Right kidney (tissue), 1 donor: ENCODE measurements around the gene PRR12.
A peak's percentile ranks its signal among the peaks of the same experiment; 100 is the strongest.
"Not testable (repeated sequence)": the region's sequence is repeated elsewhere in the genome, so short reads cannot be mapped to it uniquely, and the experiment has no call there.

Experiments used
- DNase-seq: peaks from one replicate; pipeline ENCODE4 v3.0.0-alpha.2; 2016

PRR12 gene

DNA sequence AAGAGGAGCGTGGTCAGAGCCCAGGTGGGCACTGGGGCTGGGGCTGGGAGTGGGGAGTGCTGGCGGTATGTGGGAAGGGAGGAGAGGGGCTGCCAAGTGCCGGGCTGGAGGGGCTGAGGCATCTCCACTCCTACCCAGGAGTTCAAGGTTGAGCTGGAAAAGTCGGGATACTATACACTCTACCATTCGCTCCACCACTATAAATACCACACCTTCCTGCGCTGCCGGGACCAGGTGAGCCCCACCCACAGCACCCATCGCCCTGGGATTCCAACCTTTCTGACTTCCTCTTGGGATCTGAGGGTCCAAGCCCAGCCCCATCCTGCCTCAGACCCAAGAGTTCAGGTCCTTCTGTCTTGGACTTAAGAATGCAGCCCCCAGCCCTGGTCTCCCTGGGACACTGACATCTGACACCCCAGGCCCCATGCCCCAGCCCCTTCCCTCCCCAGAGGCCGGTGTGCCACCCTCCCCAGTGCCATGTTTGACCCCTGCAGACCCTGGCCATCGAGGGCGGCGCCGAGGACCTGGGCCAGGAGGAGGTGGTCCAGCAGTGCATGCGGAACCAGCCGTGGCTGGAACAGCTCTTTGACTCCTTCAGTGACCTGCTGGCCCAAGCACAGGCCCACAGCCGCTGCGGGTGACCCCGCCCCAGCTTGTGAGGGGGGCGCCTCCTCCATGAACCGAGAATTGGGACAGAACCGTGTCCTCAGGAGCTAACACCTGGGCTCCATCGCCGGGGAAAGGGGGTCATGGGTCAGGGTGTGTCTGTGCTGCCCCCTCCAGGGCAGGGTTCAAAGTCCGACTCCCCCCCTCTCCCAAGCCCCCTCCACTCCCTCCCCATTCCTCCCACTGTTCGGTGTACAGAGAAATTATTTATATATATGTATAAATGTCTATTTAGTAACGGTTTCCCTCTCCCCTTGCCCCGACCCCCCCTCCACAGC, 34.3 kb downstream of the PRR12 start:
- DNase-seq: no peak

DNA sequence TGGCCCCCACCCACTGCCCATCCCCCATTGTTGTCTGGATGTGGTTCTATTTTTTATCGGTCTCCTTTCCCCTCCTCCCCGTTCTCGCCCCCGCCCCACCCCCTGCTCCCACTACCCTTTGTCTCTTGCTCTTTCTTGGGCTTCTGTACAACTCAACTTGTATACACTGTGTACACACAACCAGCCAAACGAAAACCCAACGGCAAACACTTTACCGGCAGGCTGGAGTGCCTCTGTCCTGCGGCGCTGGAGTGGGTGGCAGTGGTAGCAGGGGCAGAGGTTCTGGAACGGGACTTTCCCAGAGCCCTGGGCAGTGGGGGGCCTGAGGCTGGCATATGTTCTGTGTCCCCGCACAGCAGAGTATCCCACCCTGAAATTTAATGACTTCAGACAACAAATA, 35.2 kb downstream of the PRR12 start:
- no peak for DNase-seq

DNA sequence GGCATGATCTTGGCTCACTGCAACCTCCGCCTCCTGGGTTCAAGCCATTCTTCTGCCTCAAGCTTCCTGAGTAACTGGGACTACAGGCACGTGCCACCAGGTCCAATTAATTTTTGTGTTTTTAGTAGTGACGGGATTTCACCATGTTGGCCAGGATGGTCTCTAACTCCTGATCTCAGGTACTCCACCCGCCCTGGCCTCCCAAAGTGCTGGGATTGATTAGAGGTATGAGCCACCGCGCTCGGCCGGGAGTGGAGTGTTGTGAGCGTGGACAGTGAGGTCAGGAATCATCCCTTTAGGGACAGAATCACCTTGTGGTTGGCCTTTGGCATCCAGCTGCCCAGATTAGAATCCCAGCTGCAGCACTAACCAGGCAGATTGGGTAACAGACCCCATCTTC, 38.7 kb downstream of the PRR12 start:
- no peak for DNase-seq

DNA sequence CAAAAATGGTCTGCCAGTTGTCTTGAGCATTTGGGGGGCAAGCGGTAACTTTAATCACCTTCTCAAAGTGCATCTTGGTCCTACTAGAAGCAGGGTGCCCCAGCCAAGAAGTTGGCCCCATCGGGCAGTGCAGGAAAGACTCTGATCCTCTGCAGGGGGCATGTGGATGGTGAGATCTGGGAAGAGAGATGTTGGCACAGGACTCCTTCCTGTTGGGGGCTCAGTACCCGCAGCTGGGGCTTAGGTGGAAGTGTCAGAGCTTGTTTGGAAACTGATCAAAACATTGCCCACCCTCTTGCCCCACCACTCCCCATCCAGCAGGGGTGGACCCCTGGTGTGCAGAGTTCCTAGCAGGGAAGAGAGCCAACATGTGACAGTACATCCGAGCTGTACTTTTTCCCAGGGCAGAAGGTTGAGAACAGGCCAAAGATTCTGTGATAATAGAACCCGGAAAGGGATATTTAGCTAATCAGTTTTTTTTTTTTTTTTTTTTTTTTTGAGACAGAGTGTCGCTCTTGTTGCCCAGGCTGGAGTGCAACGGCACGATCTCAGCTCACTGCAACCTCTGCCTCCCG, 40.1 kb downstream of the PRR12 start:
- DNase-seq: no peak

DNA sequence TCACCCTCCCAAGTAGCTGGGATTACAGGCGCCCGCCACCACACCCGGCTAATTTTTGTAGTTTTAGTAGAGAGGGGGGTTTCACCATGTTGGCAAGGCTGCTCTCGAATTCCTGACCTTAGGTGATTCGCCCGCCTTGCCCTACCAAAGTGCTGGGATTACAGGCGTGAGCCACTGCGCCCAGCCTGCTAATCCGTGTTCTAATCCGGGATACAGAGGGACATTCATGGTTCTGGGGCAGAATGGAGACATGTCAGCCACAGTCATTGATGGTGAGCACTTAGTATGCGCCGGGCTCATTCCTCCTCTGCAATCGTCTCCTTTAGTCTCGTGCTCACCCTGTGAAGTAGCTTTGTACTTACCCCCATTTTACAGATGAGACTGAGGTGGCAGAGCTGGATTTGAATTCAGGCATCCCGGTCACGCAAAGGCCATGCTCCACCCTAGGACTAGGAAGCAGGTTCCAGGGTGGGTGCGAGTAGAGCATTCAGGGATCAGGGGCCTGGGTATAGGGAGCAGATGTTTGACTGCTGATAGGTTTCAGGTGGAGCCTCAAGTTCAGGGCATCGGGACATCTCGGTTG, 40.7 kb downstream of the PRR12 start:
- DNase-seq: no peak

DNA sequence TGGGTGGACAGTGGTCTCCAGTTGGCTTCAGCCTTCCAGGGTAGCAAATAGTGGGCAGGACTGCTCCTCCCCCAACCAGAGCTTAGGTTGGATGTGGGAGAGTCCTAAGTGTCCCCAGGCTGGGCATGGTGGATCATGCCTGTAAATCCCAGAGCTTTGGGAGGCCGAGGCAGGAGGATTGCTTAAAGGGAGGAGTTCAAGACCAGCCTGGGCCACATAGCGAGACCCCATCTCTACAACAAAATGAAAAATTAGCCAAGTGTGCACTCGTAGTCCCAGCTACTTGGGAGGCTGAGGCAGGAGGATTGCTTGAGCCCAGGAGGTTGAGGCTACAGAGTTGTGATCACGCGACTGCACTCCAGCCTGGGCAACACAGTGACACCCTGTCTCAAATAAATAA, 41.6 kb downstream of the PRR12 start:
- DNase-seq: no peak

DNA sequence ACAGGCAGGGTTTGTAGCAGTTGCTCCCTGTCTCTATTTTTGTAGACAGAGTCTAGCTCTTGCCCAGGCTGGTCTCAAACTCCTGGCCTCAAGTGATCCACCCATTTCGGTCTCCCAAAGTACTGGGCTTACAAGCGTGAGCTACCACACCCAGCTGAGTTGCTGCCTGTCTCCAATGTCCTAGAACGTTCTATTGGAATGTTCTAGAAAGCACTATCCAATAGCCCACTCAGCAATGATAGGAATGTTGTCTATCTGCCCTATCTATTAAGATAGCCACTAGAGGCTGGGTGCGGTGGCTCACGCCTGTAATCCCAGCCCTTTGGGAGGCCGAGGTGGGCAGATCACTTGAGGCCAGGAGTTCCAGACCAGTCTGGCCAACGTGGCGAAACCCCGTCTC, 42.3 kb downstream of the PRR12 start:
- not testable (repeated sequence) for DNase-seq

DNA sequence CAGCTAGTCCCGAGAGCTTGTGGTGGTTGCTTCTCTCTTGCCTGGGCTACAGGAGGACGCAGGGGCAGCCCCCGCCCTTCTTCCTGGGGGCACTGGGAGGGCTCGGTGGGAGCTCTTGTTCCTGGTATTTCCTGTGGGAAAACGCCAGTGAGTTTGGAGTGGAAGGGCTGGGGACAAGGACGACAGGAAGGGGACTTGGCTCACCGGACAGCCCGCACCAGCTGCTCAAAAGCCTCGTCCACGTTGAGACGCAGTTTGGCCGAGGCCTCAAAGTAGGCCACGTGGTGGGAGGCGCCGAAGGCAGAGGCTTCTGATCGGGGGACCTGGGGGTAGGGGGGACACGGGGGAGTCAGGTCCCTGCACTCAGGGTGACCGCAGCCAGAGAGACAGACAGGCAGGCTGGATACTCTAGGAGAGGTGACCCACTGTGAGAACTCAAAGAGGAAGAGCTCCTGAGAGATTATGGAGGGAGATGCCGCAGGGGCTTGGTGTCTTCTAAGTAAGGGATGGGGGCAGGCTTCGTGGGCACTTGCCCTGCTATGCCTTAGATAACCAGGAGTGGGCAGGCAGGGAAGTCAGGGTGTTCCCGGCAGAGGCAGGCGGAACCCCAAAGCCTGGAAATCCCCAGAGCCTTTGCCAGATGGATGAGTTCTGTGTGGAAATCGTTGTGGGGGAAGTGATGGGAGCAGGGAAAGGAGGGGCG, 44.7 kb downstream of the PRR12 start:
- DNase-seq: no peak

DNA sequence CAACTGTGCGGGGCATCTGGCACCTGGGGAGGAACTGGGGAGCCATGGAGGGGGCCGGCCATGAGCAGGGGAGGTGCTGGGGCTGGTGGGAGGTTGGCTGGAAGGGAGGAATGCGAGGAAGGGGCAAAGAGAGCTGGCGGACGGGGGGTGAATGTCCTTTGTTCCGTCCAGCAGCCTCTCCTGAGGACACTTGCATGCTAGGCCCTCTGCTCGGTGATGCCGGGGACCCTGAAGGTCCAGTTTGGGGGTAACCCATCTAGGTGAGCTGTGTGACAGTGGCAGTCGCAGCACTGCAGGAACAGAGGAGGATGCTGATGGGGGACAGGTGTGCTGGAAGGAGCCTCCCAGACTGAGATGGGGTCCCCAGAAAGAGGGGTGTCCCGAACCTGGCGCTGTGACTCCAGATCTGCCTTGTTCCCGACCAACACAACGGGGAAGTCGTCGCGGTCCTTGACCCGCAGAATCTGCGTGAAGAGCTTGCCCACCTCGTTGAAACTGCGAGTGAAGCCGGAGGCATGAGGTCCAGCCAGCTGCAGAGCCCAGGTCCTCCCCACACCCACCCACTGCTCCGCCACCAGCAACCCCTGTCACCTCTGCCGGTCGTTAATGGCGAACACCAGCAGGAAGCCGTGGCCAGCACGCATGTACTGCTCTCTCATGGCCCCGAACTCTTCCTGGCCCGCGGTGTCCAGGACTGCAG, 45.4 kb downstream of the PRR12 start:
- no peak for DNase-seq

DNA sequence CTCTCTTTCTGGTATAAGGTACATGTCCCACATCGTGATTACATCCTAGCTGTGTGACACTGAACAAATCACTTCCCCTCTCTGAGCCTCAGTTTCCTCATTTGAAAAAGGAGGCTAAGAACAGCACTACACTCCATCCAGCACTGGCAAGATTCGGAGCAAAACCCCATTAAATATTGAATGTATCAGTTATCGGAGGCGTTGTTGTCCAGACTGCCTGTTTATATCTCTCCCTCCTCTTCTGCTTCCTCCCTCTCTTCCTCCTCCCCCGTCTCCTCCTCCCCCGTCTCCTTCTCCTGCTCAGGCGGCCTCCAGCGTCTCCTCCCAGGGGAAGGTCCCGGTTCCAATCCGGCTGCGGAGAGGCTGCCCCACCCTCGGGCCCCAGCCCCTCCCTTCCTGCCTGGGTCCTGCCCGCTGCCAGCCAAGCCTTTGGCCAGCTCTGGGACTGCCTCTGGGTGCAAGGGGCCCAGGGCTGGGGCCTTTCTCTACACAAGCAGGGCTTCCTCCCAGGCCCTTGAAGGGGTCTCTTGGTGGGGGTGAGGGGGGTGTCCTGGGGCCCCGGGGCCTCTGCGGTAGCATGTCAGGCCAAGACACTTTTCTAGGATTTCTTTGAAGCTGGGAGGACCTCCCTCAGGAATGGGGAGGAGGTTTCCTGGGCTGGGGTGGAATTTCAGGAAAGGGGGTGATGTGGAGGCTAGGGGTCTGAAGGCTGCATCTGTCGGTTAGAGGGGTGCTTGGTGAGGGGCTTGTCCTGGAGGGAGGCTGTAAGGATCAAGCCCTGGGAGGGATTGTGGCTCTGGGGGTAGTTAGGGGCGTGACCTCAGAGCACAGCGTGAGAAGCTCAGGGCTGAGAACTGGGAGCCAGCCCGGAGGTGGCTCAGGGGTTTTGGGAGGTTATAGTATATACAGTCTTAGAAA, 47.1 kb downstream of the PRR12 start:
- no peak for DNase-seq

DNA sequence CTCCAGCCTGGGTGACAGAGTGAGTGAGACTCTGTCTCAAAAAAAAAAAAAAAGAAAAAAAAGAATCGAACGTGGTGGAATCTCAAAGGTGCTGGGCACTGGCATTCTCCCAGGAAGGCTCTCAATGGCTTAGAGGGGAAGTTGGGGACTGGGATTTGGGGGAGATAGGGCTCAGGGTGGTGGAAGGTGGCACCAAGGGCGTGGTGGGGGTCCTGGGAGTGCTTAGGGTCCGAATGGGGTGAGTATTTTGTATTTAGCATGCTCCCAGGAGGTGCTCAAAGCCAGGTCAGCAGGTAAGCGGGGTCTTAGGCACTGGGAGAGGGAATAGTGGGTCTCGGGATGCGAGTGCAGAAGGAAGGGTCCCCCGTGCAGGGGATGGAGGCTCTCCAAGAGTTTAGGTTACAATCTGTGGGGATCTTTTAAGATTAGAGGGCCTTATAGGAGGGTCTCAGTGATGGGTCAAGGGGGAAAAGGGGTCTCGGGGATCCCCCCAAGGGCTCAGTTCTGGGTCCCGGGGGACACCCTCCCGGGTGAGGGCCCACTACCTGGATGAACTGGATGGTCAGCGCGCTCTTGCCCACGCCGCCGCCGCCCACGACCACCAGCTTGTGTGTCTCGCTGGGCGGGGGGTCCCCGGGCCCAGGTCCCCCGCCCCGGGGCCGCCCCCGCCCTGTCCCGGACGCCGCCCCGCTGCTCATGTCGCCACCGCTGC, 48.6 kb downstream of the PRR12 start:
- peak; percentile 52 for DNase-seq

DNA sequence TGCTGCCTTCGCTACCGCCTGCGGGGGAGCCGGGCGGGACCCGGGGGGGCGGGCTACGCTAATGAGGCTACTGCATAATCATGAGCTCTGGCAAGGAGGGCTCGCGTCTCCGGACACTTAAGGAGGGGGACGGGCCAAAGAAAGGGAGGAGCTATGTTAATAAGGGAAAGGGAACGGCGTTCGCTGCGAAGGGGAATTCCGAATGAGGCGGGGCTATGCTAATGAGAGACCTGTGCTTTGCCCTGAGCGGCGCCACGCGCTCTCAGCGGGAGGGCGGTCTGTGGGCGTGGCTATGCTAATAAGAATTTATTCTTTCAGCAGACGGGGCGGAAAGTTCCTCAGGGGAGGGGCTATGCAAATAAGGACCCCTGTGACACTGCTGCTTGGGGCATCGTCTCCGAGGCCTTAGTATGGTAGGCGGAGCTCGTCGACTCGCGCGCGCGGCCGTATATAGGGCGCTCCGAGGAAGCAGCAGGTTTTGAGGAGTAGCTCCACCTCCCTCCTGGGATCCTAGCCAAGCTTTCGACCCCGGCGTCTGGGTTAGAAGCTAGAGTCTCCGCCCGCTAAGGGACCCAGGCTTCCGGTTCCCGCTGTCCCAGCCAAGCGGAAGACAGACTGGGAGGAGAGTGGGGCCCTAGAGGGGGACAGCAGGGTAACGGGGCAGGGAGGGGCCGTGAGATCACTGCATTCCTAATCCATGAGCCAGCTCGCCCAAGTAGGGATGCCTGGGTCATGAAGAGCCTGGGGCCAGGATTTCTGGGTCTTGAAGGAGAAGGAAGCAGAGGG, 49.3 kb downstream of the PRR12 start, which contains the start of gene RRAS:
RRAS (minus strand) TSS at position 31 of the 786 bp plus-strand sequence. CDS start 45 bp downstream, outside the sequence.
- DNase-seq: peak; percentile 94

DNA sequence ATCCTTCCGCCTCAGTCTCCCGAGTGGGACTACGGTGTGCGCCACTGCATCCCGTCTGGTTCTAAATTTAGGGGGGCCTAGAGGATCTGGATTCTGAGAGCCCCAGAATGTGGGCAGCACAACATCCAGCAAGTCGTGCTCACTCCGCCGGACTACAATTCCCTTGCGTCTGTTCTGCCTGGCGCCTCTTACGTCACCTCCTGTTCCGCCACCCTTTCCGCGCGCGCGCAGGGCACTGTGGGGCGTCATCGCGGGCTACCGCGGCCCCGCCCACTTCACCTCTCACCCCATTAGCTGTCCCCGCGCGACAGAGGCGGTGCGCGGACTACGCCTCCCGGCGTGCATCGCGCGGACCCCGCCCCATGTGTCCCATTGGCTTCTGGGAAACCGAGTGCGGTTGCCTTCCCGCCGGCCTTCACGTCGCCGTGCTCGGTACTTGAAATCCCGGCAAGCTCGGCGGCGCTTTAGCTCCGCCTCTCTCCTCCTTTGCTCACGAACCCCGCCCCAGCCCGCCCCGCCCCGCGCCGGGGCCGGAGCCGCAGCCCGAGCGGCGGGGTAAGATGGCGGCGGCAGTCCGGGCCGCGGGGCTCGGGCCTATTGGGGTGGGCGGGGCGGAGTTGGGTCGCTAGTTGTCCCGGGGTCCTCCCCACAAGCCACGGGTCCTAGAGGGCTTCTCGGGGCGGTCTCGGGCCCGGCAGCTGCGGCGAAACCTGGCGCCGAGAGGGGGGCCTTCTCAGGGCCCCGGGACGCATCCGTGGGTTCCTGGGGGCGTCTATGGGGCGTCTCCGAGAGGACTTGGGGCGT, 50.9 kb downstream of the PRR12 start, which contains the start of gene SCAF1:
SCAF1 (plus strand) TSS at position 522 of the 804 bp plus-strand sequence. CDS start 2,818 bp downstream, outside the sequence.
- peak; percentile 94 for DNase-seq

DNA sequence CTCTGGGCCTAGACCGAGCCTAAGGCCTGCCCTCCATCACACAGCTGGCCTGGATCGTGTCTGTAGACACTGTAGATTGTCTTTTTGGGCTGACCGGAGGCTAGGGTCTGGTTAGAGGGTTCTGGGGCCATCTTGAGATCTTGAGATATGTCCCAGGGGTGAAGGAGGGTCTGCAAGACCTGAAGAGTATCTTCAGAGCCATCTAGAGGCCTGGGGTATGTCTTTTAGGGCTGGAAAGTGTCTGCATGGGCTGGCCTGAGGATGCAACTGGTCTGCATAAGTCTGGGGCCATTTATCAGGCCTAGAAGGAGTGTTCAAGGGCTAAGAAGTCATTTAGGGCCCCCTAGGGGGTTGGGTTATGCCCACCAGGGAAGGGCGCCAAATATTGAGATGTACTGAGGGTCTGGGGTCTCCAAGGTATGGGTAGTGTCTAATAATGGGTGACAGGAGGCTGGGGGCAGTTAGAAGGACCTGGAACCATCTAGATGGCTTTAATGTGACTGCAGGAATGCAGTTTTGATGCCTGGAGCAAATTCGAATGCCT, 51.6 kb downstream of the PRR12 start:
- no peak for DNase-seq

DNA sequence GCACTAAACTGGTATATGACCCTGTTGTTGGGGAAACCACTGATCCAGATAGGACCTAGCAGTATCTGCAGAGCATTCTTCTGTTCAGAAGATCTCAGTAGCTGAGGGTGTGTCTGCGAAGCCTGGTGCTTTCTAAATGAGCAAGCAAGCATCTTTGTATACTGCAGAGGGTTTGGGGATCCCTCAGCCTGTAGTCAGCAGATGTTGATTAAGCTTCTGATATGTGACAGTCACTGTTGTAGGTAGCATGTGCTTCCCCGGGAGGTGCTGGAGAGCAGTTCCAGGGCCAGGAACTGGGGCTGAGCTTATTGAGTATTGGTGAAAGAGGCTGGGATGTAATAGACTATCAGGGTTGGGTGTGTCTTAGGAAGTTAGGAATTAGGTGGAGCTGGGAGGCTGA, 52.5 kb downstream of the PRR12 start:
- no peak for DNase-seq

DNA sequence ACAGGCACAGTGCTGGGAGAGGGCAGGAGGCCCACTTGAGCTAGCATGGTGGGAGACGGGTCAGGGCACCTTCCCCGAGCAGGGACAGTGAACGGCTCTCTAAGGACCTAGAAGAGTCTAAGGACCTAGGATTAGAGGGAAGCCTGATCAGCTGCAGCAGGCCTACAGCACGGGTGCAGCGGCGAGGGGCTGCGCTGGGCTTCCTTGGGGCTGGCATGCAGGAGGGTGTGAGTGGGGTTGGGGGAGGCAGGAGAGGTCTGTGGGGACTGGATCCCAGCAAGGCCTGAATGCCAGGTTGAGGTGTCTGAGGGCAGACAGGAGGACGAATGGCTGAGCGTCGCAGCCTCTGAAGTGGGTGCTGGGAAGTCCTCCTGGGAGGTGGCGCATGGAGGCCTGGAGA, 54.6 kb downstream of the PRR12 start:
- DNase-seq: no peak

DNA sequence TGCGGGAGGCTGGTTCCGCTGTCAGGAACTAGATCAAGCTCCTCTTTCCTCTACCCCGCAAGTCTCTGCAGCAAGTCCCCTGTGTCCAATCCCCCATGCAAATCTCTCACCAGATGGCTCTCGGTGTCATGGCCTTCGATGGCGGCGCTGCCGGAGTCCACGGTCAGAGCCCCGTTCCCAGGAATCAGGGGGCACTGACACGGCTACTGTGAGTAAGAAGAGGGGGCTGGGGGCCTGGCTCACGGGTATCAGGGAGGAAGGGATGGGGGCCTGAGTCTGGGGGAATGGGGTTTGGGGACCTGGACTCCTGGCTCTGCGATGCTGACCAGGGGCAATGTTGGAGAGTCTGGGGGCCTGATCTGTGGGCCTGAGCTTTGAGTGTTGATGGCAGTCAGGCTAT, 55.0 kb downstream of the PRR12 start:
- DNase-seq: no peak

DNA sequence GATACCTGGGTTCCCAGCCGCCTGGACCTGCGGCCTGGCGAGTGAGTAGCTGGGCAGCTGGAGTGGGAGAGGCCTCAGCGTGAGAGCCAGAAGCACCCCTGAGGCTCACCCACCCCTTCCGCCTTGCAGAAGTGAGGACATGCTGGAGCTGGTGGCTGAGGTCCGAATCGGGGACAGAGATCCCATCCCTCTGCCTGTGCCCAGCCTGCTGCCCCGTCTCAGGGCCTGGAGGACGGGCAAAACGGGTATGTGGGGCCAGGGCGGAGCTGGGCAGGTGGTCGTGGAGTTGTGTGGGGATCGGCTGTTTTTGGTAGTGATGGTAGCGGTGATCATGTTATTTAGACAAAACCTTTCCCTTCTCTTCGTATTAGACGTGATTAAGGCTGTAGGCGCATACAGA, 55.6 kb downstream of the PRR12 start:
- no peak for DNase-seq
